GM19193 (cell line): ENCODE measurements around the gene TNNI3.

Experiments
- POLR2A ChIP-seq: IDR thresholded peaks from 4 replicates; pipeline ENCODE4 v1.6.1; 2011; ENCODE audit not compliant: insufficient read depth, insufficient read length; ENCODE audit errors: extremely low read depth

Gene TNNI3

DNA sequence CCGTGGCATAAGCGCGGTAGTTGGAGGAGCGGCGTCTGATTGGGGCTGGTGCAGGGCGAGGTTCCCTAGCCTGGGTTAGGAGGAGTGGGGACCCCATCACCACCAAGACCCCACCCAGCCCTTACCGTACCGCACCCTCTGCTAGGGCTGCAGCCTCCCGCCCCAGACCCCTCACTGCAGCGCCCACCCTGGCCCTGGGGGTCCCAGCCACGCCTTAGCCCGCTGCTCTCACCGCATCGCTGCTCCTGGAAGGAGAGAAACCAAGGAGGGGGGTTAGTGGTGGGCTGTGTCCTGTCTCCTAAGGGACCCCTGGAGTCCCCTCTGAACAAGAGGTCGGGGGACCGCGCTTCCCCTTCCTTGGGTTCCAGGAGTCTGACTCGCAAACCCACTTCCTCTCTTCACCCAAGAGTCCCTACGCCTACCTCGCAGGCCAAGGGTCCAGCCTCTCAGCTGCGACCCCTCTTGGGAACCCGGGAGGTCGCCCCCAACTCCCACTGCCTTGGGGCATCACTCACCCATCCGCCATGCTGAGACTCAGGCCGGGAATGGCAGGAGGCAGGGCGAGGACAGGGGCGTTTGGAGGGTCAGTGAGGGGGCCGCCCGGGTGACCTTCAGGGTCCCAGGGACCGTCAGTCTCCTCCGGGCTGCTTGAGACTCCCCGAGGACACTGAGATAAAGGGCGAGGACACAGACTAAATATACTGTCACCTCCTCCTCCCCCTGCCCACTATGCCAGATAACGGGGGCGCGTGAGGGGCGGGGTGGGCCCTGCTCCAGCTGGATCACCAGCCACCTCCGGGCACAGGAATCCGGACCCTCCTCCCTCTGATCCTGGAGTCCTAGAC, at the start of gene TNNI3:
Gene TNNI3 (minus strand): TSS at position 669 of the 845 bp plus-strand sequence. CDS start 143 bp downstream, at position 526.
- no peak for TF ChIP-seq POLR2A

DNA sequence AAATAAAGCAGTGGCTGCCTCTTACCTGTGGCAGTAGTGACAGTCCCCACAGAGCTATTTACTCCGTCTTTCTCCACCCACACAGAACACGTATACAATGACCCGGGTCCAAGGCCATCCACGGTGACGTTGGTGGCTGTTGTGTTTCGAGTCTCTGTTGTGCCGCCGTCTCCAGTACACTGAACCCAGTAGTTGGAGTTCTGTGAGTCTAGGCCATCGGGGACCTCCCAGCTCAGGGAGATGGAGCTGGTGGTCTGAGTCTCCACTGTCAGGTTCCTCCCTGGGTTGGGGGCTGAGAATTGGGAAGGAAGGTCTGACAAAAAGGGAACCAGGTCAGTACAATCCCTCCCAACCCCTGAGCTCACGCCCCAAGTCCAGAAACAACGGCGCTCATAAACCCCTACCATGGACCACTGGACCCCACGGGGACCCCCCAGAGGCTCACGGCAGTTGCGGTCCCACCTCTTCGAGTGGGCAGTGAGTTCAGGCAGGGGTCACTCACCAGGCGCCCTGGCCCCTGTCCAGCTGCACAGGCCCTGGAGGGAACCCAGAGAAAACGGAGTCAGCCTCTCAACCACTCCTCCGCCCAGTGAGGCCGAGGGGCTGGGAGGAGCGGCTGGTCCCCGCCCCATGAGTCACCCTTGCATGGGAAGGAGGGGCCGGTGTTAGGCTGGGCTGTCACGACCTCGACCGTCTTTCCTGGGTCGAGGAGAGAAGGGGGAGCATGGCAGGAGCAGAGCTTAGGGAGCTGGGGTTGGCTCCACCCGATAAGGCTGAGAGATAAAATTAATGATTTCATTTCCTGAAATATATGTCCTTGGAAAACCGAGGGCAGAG, 49.4 kb upstream of the TNNI3 start:
- no peak for TF ChIP-seq POLR2A

DNA sequence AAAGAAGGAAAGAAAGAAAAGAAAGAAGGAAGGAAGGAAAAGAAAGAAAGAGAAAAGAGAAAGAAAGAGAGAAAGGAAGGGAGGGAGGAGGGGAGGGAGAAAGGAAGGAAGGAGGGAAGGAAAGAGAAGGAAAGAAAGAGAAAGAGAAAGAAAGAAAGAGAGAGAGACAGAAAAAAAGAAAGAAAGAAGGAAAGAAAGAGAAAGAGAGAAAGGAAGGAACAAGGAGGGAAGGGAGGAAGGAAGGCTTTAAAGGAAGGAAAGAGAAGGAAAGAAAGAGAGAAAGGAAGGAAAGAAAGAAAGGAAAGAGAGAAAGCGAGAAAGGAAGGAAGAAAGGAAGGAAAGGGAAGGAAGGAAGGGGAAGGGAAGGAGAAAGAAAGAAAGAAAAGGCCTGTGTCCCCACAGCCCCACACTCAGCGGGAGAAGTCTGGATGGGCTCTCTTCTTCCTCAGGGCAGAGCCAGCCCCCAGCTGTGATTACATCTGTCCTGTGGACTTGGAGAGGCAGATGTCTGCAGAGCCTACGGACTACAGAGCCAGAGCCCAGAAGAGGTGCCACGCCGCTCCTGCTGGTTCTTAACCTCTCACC, 42.2 kb upstream of the TNNI3 start:
- no peak for TF ChIP-seq POLR2A

GRCh38 chr19:55198651-55199050, 41.1 kb upstream of the TNNI3 start:
- no peak for TF ChIP-seq POLR2A

GRCh38 chr19:55197528-55197927, 40.0 kb upstream of the TNNI3 start:
- no peak for TF ChIP-seq POLR2A

GRCh38 chr19:55196803-55197202, 39.3 kb upstream of the TNNI3 start:
- no peak for TF ChIP-seq POLR2A

DNA sequence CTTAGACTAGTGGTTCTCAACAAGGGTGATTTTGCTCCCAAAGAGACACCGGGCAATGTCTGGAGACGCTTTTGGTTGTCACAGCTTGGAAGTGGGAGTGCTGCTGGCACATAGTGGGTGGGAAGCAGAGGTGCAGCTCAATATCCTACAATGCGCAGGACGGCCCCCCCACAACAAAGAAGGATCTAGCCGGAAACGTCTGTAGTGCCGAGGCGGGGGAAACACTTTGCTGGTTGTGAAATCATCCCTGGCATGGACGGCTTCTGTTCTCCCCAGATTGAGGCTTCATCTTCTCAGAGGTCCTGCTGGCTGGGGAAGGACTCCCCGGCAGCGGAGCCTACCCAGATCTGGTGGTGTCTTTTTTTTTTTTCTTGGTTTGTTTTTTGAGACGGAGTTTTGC, 35.9 kb upstream of the TNNI3 start:
- TF ChIP-seq POLR2A = no peak

GRCh38 chr19:55189403-55189835, 31.9 kb upstream of the TNNI3 start:
- TF ChIP-seq POLR2A = no peak

DNA sequence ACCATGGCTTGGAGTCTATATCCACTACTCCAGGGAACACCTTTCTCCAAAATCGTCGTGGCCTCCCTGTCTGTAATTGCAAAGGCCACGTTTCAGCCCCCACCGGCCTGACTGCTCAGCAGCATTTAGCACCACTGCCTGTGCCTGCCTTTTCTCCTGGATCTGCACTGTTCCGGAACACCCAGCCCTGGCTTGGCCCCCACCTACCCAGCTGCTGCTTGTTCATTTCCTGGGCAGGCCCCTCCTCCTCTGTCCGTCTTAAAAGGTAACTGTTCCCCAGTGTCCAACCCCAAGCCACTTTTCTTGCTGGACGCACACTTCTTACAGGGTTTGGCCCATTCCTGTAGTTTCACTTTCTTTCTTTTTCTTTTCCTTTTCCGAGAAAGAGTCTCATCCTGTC, 31.1 kb upstream of the TNNI3 start:
- no peak for TF ChIP-seq POLR2A

- TF ChIP-seq POLR2A = no peak
These were observed 28.5 kb upstream of the TNNI3 start for GRCh38 chr19:55186080-55186479.

DNA sequence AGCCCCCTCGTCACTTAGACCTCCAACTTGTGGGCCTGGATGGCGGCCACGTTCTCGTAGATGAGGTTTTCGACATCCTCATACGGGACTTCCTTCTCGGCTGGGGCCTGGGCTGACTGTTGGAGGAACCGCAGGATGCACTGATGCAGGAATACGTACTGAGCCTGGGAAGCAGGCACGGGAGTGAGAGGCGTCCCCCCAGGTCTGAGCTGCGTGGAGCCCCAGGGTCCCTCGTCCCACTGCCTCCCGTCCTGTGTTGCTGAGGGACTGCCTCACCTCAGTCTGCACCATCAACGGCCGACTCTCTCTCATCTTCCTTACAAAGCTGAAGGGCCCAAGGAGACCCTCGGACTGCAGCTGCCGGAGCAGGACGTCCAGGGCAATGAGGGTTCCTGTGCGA, 24.2 kb upstream of the TNNI3 start:
- no peak for TF ChIP-seq POLR2A

DNA sequence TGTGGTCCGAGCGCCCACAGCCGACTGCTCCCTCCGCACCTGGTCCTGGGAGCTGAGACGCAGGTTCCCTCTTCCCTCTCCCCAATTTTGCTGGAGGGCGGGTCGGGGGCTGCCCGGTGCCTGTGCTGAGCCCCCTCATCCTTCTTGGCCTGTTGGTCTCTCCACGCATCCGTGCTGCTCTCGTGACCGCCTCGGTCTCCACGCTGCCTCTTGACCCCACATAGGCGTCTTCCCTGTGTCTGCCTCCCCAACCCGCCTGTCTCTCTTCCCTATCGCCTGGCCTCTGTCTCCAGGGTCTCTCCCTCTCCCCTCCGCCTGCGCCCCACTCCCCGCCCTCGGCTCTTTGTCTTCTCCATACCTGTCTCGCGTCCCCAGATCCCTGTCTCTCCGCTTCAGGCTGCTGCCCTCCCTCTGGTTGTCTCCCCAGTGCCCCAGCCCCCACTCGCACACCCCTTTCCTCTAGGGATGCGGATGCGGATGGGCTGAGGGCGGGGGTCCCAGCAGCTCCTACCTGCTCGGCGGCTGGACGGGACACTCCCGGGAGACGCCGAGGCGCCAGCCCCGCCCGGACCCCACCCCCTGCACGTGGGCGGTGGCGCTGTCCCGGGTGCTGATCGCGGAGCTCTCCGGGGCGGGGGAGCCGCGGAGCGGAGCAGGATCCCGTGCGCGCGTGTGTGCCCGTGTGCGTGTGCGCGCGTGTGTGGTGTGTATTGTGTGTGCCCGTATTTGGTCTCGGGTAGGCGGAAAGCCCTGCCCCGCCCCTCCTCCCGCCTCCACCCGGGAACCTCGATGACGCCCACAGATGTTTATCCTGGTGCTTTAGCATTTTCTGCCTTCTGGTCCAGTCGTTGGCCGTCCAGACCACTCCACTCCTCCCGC, 22.3 kb upstream of the TNNI3 start, which contains the start of gene SYT5:
Gene SYT5 (minus strand): TSS at position 684 of the 879 bp plus-strand sequence. CDS start 1,248 bp downstream, outside the sequence.
- no peak for TF ChIP-seq POLR2A

DNA sequence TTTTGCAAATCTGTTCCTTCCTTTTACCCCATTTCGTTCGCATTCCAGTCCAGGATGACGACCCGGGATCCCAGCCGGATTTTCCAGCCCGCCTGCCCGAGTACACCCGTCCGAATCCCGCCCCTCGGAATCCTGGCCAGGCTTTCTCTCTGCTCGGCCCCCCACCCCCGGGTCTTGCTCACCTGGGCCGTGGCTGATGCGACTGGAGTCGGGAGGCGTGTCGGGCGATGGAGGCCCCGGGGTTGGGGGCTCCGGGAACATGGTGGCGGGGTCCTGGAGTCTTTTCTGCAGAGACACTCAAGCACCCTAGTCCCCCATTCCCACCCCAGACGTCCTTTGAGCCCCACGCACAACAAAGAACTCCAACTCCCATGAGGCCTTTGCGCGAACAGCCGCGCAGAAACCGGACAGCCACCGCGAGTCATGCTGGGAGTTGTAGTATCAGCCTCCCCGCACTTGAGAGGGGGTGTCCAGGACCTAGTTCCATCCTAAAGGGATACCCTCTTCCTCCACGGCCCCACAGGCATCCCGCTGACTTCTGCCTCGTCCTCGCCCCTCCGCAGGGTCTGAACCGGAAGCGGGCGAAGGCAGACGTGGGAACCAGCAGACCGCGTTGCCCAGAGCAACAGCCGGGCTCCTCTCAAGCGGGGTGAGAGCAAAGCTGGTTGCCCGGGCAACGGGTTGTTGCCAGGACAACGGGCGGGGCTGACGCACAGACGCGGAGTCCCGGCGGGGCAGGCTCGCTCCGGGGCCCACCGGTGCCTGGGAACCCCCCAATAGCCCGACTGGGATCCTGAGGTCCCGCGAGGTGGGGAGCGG, 21.5 kb upstream of the TNNI3 start:
- TF ChIP-seq POLR2A = no peak
